ENCODE results near the gene GPRIN3.

GPRIN3 gene

GRCh38 chr4:89197920-89198319 is 109.7 kb downstream of the GPRIN3 start:
- Mint-ChIP-seq H3K4me1 (ENCODE audit: low read depth) (no peaks in the 10 kb centered on the region), H3K9me3 (no peaks in the 10 kb centered on the region), H3K27ac (no peak overlapping the region), H3K27me3 (ENCODE audit: low read depth) (peaks cover 10% of the 10 kb centered on the region), H3K4me3 (no peak overlapping the region), H3K36me3 (ENCODE audit: low read depth) (no peaks in the 10 kb centered on the region)
- no peak for DNase-seq (ENCODE audit: low spot score)

- Mint-ChIP-seq H3K36me3 (ENCODE audit: low read depth) (no peaks in the 10 kb centered on the region), H3K9me3 (no peaks in the 10 kb centered on the region), H3K27me3 (ENCODE audit: low read depth) (peaks cover 10% of the 10 kb centered on the region), H3K4me1 (ENCODE audit: low read depth) (no peaks in the 10 kb centered on the region), H3K27ac (no peak overlapping the region), H3K4me3 (no peak overlapping the region)
- no peak for DNase-seq (ENCODE audit: low spot score)
Measured at GRCh38 chr4:89196745-89197144, 110.9 kb downstream of the GPRIN3 start.

- DNase-seq (ENCODE audit: low spot score): no peak
- Mint-ChIP-seq H3K27ac (no peak overlapping the region), H3K4me3 (no peak overlapping the region), H3K9me3 (no peaks in the 10 kb centered on the region), H3K36me3 (ENCODE audit: low read depth) (no peaks in the 10 kb centered on the region), H3K27me3 (ENCODE audit: low read depth) (peaks cover 7% of the 10 kb centered on the region), H3K4me1 (ENCODE audit: low read depth) (no peaks in the 10 kb centered on the region)
Measured at GRCh38 chr4:89196056-89196674, 111.4 kb downstream of the GPRIN3 start.

GRCh38 chr4:89193843-89194242 is 113.8 kb downstream of the GPRIN3 start:
- DNase-seq (ENCODE audit: low spot score): no peak
- Mint-ChIP-seq H3K36me3 (ENCODE audit: low read depth) (no peaks in the 10 kb centered on the region), H3K27me3 (ENCODE audit: low read depth) (peaks cover 11% of the 10 kb centered on the region), H3K4me1 (ENCODE audit: low read depth) (no peaks in the 10 kb centered on the region), H3K27ac (no peak overlapping the region), H3K9me3 (no peaks in the 10 kb centered on the region), H3K4me3 (no peak overlapping the region)

All from T-helper 2 cell treated with Interferon-gamma antibody and Interleukin-4, amounts not matched to agents 5 μg/mL and 100 μg/mL, for 36 hours (primary cell).